Esophagus muscularis mucosa (tissue), 4 donors: ENCODE data around the gene KRT6B. TPM values are rescaled to one million over a fixed set of nuclear protein-coding genes. Genes with fewer than 3 reads are reported as not detected.

Experiments
- DNase-seq: peaks from one replicate; pipeline ENCODE4 v3.0.0-alpha.2; 2017; ENCODE audit errors: extremely low spot score
- H3K27ac ChIP-seq, 4 donors: fragments of 200-600 bp; sonication (generic); replicated peaks in 1 of 4; 1 replicate in 3 of 4; 2 replicates in 1 of 4; pipeline ENCODE4 v1.5.1; 2016 to 2019; ENCODE audit warnings: mild to moderate bottlenecking in 1 of 4
- H3K27me3 ChIP-seq, 4 donors: fragments of 200-600 bp; sonication (generic); one replicate each; pipeline versions ENCODE4 v1.5.1 to v1.6.0; 2016 to 2019
- H3K36me3 ChIP-seq, 4 donors: fragments of 200-600 bp; sonication (generic); one replicate each; pipeline ENCODE4 v1.5.1; 2016 to 2019
- H3K4me1 ChIP-seq, 4 donors: fragments of 200-600 bp; sonication (generic); one replicate each; pipeline ENCODE4 v1.5.1; 2016 to 2019
- H3K4me3 ChIP-seq, 4 donors: fragments of 200-600 bp; sonication (generic); 1 replicate in 2 of 4; 2 replicates in 2 of 4; pipeline ENCODE4 v1.5.1; 2016 to 2019; ENCODE audit warnings: mild to moderate bottlenecking in 4 of 4, moderate library complexity in 1 of 4
- H3K9me3 ChIP-seq, 4 donors: fragments of 200-600 bp; sonication (generic); 1 replicate in 3 of 4; 2 replicates in 1 of 4; pipeline ENCODE4 v1.5.1; 2016 to 2019
- CTCF ChIP-seq, 3 experiments: fragments of 200-600 bp in 2 of 3; fragments of 450-650 bp in 1 of 3; sonication (generic) in 2 of 3; IDR thresholded peaks; one replicate each; pipeline ENCODE4 v1.5.1; 2017 to 2019; ENCODE audit warnings: antibody characterized with exemption in 3 of 3, mild to moderate bottlenecking in 2 of 3, moderate library complexity in 1 of 3
- EP300 ChIP-seq: sonication (generic); formaldehyde crosslinking; IDR thresholded peaks from one replicate; pipeline ENCODE4 v1.6.1; 2017; ENCODE audit warnings: antibody characterized with exemption
- POLR2A ChIP-seq: fragments of 450-650 bp; IDR thresholded peaks from one replicate; pipeline ENCODE4 v1.6.1; 2017; ENCODE audit warnings: antibody characterized with exemption, moderate library complexity, mild to moderate bottlenecking, low read depth
- POLR2AphosphoS5 ChIP-seq, 2 donors: sonication (generic); formaldehyde crosslinking; IDR thresholded peaks; one replicate each; pipeline ENCODE4 v1.6.1; 2017; ENCODE audit warnings: antibody characterized with exemption in 2 of 2
- WGBS: methylation state at CpG from one replicate; pipeline ENCODE4 v1.1.5; 2018; 5-methylcytosine and 5-hydroxymethylcytosine counted together
- intact Hi-C: fragments of 100-400 bp; cut with DNase I; formaldehyde crosslinking; loops from one replicate; pipeline ENCODE4 v1.15.1; 2023
- total RNA-seq, 4 donors: library from RNA; depleted of rRNA; stranded (reverse); fragments of >200 nt; gene quantifications; one replicate each; pipeline versions ENCODE4 v1.1.0 to v1.2.1, GENCODE V29; 2016

The KRT6B gene
- total RNA-seq, 4 donors from 2014 or later, result not detected

GRCh38 chr12:52435659-52435999 is 16.3 kb downstream of the KRT6B start:
- H3K27ac ChIP-seq, result no peak overlapping the region
- H3K27me3 ChIP-seq, result peaks cover 0 to 5% (median 0%) of the 10 kb centered on the region in 4 donors
- H3K36me3 ChIP-seq, result no peaks in the 10 kb centered on the region
- intact Hi-C loops, result no loop called here
- no peak for DNase-seq
- no peak overlapping the region for H3K4me3 ChIP-seq
- no peak for TF ChIP-seq POLR2AphosphoS5 (IDR thresholded peaks at IDR 0.05)
- TF ChIP-seq EP300, result no peak
- peaks cover 0 to 8% (median 0%) of the 10 kb centered on the region in 4 donors for H3K4me1 ChIP-seq
- H3K9me3 ChIP-seq, result no peaks in the 10 kb centered on the region
- 79% methylated on average over 6 of the region's 6 CpGs for WGBS

GRCh38 chr12:52434760-52435530 is 17.0 kb downstream of the KRT6B start:
- WGBS, result 96% methylated on average over 6 of the region's 6 CpGs

GRCh38 chr12:52434081-52434733 is 17.7 kb downstream of the KRT6B start, which contains the start of gene KRT75:
Gene KRT75 (minus strand): TSS chr12:52434371. CDS start chr12:52434304, 67 bp downstream.
- WGBS, result 89% methylated on average over 15 of the region's 20 CpGs
- intact Hi-C loops, result no loop called here
- H3K27ac ChIP-seq, result no peak within 1 kb of the TSS

More at GRCh38 chr12:52434760-52435530, 17.0 kb downstream of the KRT6B start:
- intact Hi-C loops, result no loop called here
- no peak for DNase-seq
- Histone ChIP-seq H3K9me3 (no peaks in the 10 kb centered on the region), H3K27me3 (peaks cover 0 to 10% (median 0%) of the 10 kb centered on the region in 4 donors), H3K4me1 (peaks cover 0 to 8% (median 0%) of the 10 kb centered on the region in 4 donors), H3K36me3 (no peaks in the 10 kb centered on the region), H3K4me3 (no peak overlapping the region), H3K27ac (no peak overlapping the region)
- TF ChIP-seq POLR2AphosphoS5 (IDR thresholded peaks at IDR 0.05) (no peak), POLR2A (no peak), CTCF (IDR thresholded peaks at IDR 0.05) (no peak), EP300 (no peak)

GRCh38 chr12:52433501-52434080 is 18.4 kb downstream of the KRT6B start:
- Histone ChIP-seq H3K4me3 (no peak overlapping the region), H3K9me3 (no peaks in the 10 kb centered on the region), H3K4me1 (peaks cover 0 to 8% (median 0%) of the 10 kb centered on the region in 4 donors), H3K36me3 (no peaks in the 10 kb centered on the region), H3K27me3 (peaks cover 0 to 10% (median 0%) of the 10 kb centered on the region in 4 donors), H3K27ac (no peak overlapping the region)
- WGBS, result 94% methylated on average over 12 of the region's 12 CpGs
- no peak for TF ChIP-seq POLR2A
- TF ChIP-seq EP300, result no peak
- no peak for TF ChIP-seq POLR2AphosphoS5 (IDR thresholded peaks at IDR 0.05)
- no peak for TF ChIP-seq CTCF (IDR thresholded peaks at IDR 0.05)
- no peak for DNase-seq
- intact Hi-C loops, result no loop called here

More at GRCh38 chr12:52434081-52434733, 17.7 kb downstream of the KRT6B start, which contains the start of gene KRT75:
- TF ChIP-seq EP300 (no peak), CTCF (IDR thresholded peaks at IDR 0.05) (no peak), POLR2A (no peak), POLR2AphosphoS5 (IDR thresholded peaks at IDR 0.05) (no peak)
- no peak for DNase-seq
- H3K4me3 ChIP-seq, result no peak within 1 kb of the TSS
- peaks cover 0 to 10% (median 0%) of the 10 kb centered on the region in 4 donors for H3K27me3 ChIP-seq
- no peaks in the 10 kb centered on the region for H3K36me3 ChIP-seq
- H3K4me1 ChIP-seq, result peaks cover 0 to 8% (median 0%) of the 10 kb centered on the region in 4 donors
- H3K9me3 ChIP-seq, result no peaks in the 10 kb centered on the region
